ENCODE data around the gene NOG.
A peak's percentile ranks its signal among the peaks of the same experiment; 100 is the strongest.

The NOG gene
- 25.7 reads per million, percentile 52 among the genes with 10 or more reads in this experiment for total RNA-seq

GRCh38 chr17:56593646-56594319 is at the start of gene NOG:
Gene NOG (plus strand): TSS chr17:56593699. CDS start chr17:56594224, 525 bp downstream.
- no peak for DNase-seq

- DNase-seq = no peak
These were observed 48.4 kb upstream of the NOG start for GRCh38 chr17:56545106-56545505.

- DNase-seq = no peak
These were observed 47.6 kb upstream of the NOG start for GRCh38 chr17:56545930-56546329.

GRCh38 chr17:56548661-56549060 is 44.8 kb upstream of the NOG start:
- DNase-seq = no peak

- DNase-seq = no peak
These were observed 44.0 kb upstream of the NOG start for GRCh38 chr17:56549501-56549900.

- DNase-seq = no peak
These were observed 35.8 kb upstream of the NOG start for GRCh38 chr17:56557682-56558081.

- DNase-seq = no peak
These were observed 35.4 kb upstream of the NOG start for GRCh38 chr17:56558088-56558487.

- no peak for DNase-seq
These were observed 23.3 kb upstream of the NOG start for GRCh38 chr17:56570199-56570598.

- DNase-seq = no peak
These were observed 22.0 kb upstream of the NOG start for GRCh38 chr17:56571456-56571855.

- DNase-seq = no peak
These were observed 16.2 kb upstream of the NOG start for GRCh38 chr17:56577190-56577842.

GRCh38 chr17:56577843-56578204 is 15.7 kb upstream of the NOG start:
- no peak for DNase-seq

GRCh38 chr17:56581635-56582627 is 11.6 kb upstream of the NOG start:
- DNase-seq = no peak

- DNase-seq = no peak
These were observed 9.7 kb upstream of the NOG start for GRCh38 chr17:56583772-56584171.

GRCh38 chr17:56587298-56587697 is 6.2 kb upstream of the NOG start:
- no peak for DNase-seq

GRCh38 chr17:56592487-56593085 is 913 bp upstream of the NOG start:
- peak; percentile 58 for DNase-seq

GRCh38 chr17:56593086-56593645 is 333 bp upstream of the NOG start:
- peak; percentile 34 for DNase-seq

- DNase-seq = no peak
These were observed 1.0 kb downstream of the NOG start for GRCh38 chr17:56594320-56595107.

GRCh38 chr17:56595108-56595418 is 1.6 kb downstream of the NOG start:
- no peak for DNase-seq

GRCh38 chr17:56595831-56596690 is 2.6 kb downstream of the NOG start:
- no peak for DNase-seq

GRCh38 chr17:56596691-56597494 is 3.4 kb downstream of the NOG start:
- no peak for DNase-seq

All from effector CD4-positive, alpha-beta T cell (primary cell).